ENCODE results near the gene OAF.

DNA sequence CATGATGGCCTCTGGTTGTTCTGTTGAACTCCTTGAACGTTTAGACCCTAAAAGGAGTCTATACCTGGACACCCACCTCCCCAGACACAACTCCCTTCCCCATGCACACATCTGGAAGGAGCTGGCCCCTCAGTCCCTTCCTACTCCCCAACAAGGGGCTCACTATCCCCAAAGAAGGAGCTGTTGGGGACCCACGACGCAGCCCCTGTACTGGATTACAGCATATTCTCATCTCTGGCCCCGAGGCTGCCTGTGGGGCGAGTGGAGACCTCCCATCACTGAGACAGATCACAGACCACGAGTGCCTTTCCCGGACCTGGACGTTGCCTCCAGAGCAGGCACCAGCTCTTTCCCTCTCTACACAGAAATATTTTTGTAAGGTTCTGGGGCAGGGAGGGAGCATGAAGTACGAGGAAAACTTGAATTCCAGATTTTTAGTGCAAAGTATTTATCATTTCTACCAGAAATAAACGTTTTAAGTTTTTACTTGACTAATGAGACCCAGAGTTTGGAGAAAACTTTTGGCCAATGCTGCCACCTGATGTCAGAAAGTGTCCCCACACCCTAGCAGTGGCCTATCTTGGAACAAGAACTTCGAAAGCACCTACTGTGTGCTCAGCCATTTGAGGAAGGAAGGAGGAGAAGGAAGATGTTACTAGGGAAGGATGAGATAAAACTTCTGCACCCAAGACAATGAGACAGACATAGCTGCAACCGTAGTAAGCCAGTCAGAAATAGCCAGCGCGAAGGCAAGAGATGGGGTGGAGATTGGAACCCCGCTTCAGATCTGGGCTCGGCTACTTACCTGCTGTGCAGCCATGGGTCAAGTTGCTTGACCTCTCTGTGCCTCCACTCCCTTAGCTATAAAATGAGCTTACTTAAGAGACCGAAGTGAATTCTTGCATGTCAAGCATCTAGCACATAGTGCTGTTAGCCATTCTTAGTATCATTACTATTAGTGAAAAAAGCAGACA lies 18.9 kb downstream of the OAF start:
- TF ChIP-seq, protein P1, sequence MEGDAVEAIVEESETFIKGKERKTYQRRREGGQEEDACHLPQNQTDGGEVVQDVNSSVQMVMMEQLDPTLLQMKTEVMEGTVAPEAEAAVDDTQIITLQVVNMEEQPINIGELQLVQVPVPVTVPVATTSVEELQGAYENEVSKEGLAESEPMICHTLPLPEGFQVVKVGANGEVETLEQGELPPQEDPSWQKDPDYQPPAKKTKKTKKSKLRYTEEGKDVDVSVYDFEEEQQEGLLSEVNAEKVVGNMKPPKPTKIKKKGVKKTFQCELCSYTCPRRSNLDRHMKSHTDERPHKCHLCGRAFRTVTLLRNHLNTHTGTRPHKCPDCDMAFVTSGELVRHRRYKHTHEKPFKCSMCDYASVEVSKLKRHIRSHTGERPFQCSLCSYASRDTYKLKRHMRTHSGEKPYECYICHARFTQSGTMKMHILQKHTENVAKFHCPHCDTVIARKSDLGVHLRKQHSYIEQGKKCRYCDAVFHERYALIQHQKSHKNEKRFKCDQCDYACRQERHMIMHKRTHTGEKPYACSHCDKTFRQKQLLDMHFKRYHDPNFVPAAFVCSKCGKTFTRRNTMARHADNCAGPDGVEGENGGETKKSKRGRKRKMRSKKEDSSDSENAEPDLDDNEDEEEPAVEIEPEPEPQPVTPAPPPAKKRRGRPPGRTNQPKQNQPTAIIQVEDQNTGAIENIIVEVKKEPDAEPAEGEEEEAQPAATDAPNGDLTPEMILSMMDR (IDR thresholded peaks at IDR 0.05; ENCODE audit: insufficient read depth, low read depth, low read length): peak; percentile 82
- no peak for TF ChIP-seq EZH2 (IDR thresholded peaks at IDR 0.05; ENCODE audit: insufficient read depth, low read length)

Data from astrocyte (in vitro differentiated cells and primary cell).